ENCODE measurements around the gene NTN3. TPM values are rescaled to one million over a fixed set of nuclear protein-coding genes. Genes with fewer than 3 reads are reported as not detected.
A peak's percentile ranks its signal among the peaks of the same experiment; 100 is the strongest.

Gene NTN3
- total RNA-seq, 1 experiment from 2014 or later, result not detected

DNA sequence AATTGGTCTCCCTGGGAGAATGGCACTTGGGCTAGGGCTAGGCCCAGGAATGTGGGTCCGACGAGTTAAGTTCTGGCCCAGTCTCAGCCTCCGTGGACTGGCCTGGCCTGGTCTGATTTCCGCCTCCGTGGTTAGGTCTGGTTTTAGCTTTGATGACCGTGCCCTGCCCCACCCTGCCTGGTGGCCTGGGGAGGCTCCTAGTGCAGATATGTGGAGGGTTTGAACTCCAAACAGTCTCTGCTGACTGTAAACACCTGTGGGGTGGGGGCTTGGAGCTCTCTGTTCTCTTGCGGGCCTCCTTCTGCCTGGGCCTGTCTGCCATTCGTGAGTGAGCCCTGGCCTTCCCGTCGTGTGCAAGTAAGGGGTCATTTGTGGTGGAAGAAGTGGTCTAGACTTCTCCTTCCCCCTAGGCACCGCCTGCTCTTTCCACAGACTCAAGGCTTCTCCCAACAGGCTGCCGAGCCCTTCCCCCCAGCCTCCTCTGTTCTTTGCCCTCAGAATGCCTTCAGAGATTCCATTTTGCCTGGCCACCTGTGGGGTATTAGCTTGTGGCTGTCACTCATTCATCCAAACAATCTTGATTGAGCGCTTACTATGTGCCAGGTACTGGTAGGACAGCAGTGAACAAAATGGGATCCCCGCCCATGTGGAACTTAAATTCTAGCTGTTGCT lies 44.2 kb downstream of the NTN3 start:
- in situ Hi-C loops (cut with HindIII; ENCODE audit: low pct_unique_long_range_greater_than_20kb, low sequenced_read_pairs), result no loop called here
- no peak for DNase-seq (ENCODE audit: low read depth, low spot score)

DNA sequence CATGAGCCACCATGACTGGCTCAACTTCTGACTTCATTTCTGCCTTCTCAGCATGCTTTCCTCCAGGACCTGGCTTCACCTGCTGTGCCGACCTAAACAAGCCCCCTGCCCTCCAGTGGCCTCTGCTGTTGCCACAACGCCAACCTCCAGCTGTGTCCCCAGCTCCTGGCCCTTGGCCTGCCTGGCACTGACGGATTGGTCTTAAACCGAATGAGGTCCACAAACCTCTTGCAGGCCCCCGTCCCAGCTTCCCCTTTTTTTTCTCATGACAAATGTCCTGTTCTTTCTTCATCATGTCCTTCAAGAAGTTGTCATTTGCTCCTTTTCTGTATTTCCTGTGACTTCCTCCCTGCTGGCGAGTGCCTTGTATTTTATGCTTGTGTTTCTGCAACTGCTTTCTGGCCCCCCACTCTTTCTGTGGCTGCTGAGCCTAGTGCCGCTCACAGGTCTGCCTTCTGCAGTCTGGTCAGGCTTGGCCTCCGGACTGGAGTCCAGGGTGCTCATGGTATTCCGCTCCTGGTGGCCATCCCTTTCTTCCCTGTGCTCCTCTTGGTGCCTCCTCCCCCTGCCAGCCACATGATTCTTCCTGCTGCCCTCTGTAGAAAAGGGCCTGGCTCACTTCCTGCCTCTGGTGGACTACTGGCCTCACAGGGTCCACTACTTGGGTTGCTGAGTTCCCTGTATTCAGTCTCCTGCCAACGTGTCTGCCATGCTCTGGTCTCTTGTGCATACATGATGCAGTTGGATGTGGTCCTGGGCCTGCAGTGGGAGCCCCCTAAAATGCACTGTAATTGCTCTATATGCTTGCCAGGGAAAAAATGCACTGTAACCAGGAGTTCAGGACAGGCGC lies 45.5 kb downstream of the NTN3 start:
- in situ Hi-C loops (cut with HindIII; ENCODE audit: low pct_unique_long_range_greater_than_20kb, low sequenced_read_pairs), result no loop called here

DNA sequence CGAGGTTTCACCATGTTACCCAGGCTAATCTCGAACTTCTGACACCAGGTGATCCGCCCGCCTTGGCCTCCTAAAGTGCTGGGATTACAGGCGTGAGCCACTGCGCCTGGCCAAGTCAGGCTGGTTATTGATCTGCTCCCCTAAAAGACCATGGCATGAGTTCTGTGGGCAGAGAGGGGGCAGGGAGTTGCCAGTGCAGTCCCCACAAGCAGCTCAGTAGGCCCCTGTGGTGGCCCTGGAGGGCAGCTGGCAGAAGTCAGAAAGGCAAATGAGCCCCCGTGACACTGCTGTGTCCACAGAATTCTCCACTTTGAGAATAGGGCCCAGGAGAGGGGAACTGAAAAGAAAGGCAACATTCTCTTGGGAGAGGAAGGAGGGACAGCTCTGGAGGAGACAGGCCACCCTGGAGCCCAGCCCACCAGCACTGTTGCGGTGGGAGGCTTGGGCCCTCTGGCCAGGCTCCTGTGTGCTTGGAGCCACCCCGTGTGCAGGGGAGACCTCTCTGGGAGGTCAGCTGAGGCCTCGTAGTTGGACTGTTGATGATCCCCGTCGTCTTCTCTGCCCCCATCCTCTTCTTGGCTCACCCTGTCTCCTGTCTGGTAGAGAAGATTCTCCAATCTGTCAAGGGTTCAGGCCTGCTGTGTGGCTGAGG lies 47.0 kb downstream of the NTN3 start:
- in situ Hi-C loops (cut with HindIII; ENCODE audit: low pct_unique_long_range_greater_than_20kb, low sequenced_read_pairs), result no loop called here
- no peak for DNase-seq (ENCODE audit: low read depth, low spot score)

More for the DNA sequence above, 45.5 kb downstream of the NTN3 start:
- peak; percentile 69 for DNase-seq (ENCODE audit: low read depth, low spot score)

GRCh38 chr16:2518823-2519710 lies 48.0 kb downstream of the NTN3 start:
- in situ Hi-C loops (cut with HindIII; ENCODE audit: low pct_unique_long_range_greater_than_20kb, low sequenced_read_pairs), result no loop called here
- no peak for DNase-seq (ENCODE audit: low read depth, low spot score)

- in situ Hi-C loops (cut with HindIII; ENCODE audit: low pct_unique_long_range_greater_than_20kb, low sequenced_read_pairs), result no loop called here
- DNase-seq (ENCODE audit: low read depth, low spot score), result no peak
Measured at GRCh38 chr16:2519711-2520080, 48.6 kb downstream of the NTN3 start.

- in situ Hi-C loops (cut with HindIII; ENCODE audit: low pct_unique_long_range_greater_than_20kb, low sequenced_read_pairs), result no loop called here
- peak; percentile 88 for DNase-seq (ENCODE audit: low read depth, low spot score)
Measured at GRCh38 chr16:2520097-2520783, 49.1 kb downstream of the NTN3 start, which contains the start of gene AMDHD2. TSS of gene AMDHD2 (plus strand) at chr16:2520371. CDS start at chr16:2520459, 88 bp downstream.

GRCh38 chr16:2520784-2521531 lies 49.9 kb downstream of the NTN3 start:
- in situ Hi-C loops (cut with HindIII; ENCODE audit: low pct_unique_long_range_greater_than_20kb, low sequenced_read_pairs), result no loop called here
- DNase-seq (ENCODE audit: low read depth, low spot score), result peak; percentile 48

Small RNA genes within 50 kb of the gene (small RNA-seq; reads per million reads assigned to genes)
- gene AC093525.1 (0 reads per million in 2 experiments), gene MIR6768 (0 to 0.24 reads per million in 2 experiments)

Other genes with a start within 250 kb of the NTN3 start
- 17.5 and 19.0 TPM in 2 replicates for gene E4F1, start 247.7 kb upstream of the NTN3 start, total RNA-seq (2014; rRNA removed; shearing (Covaris generic))
- gene DNASE1L2, start 234.9 kb upstream of the NTN3 start, total RNA-seq (2014; rRNA removed; shearing (Covaris generic)), result 1.0 and 1.3 TPM in 2 replicates
- gene ECI1, start 219.7 kb upstream of the NTN3 start, total RNA-seq (2014; rRNA removed; shearing (Covaris generic)), result 44.5 and 47.7 TPM in 2 replicates
- gene RNPS1, start 203.2 kb upstream of the NTN3 start, total RNA-seq (2014; rRNA removed; shearing (Covaris generic)), result 101 and 113 TPM in 2 replicates
- 0.24 and 0.40 TPM in 2 replicates for gene ABCA3, start 130.6 kb upstream of the NTN3 start, total RNA-seq (2014; rRNA removed; shearing (Covaris generic))
- 12.9 and 14.5 TPM in 2 replicates for gene CCNF, start 41.9 kb upstream of the NTN3 start, total RNA-seq (2014; rRNA removed; shearing (Covaris generic))
- 12.1 and 15.2 TPM in 2 replicates for gene TEDC2, start 11.2 kb upstream of the NTN3 start, total RNA-seq (2014; rRNA removed; shearing (Covaris generic))
- gene TBC1D24, start 3.8 kb downstream of the NTN3 start, total RNA-seq (2014; rRNA removed; shearing (Covaris generic)), result 5.7 and 9.3 TPM in 2 replicates
- 77.8 and 90.0 TPM in 2 replicates for gene ATP6V0C, start 42.7 kb downstream of the NTN3 start, total RNA-seq (2014; rRNA removed; shearing (Covaris generic))
- gene AMDHD2, start 49.1 kb downstream of the NTN3 start, total RNA-seq (2014; rRNA removed; shearing (Covaris generic)), result 119 and 124 TPM in 2 replicates
- gene CEMP1, start 60.1 kb downstream of the NTN3 start, total RNA-seq (2014; rRNA removed; shearing (Covaris generic)), result not detected in 2 replicates
- gene PDPK1, start 66.7 kb downstream of the NTN3 start, total RNA-seq (2014; rRNA removed; shearing (Covaris generic)), result 12.3 and 16.3 TPM in 2 replicates
- gene KCTD5, start 211.2 kb downstream of the NTN3 start, total RNA-seq (2014; rRNA removed; shearing (Covaris generic)), result 21.5 and 23.4 TPM in 2 replicates
- gene PRSS27, start 248.9 kb downstream of the NTN3 start, total RNA-seq (2014; rRNA removed; shearing (Covaris generic)), result 0.13 and 0.24 TPM in 2 replicates

All from SK-MEL-5 (cell line).